ENCODE data around the gene ICAM4.
"Not testable (repeated sequence)": the region's sequence is repeated elsewhere in the genome, so short reads cannot be mapped to it uniquely, and the experiment has no call there.

ICAM4 gene

DNA sequence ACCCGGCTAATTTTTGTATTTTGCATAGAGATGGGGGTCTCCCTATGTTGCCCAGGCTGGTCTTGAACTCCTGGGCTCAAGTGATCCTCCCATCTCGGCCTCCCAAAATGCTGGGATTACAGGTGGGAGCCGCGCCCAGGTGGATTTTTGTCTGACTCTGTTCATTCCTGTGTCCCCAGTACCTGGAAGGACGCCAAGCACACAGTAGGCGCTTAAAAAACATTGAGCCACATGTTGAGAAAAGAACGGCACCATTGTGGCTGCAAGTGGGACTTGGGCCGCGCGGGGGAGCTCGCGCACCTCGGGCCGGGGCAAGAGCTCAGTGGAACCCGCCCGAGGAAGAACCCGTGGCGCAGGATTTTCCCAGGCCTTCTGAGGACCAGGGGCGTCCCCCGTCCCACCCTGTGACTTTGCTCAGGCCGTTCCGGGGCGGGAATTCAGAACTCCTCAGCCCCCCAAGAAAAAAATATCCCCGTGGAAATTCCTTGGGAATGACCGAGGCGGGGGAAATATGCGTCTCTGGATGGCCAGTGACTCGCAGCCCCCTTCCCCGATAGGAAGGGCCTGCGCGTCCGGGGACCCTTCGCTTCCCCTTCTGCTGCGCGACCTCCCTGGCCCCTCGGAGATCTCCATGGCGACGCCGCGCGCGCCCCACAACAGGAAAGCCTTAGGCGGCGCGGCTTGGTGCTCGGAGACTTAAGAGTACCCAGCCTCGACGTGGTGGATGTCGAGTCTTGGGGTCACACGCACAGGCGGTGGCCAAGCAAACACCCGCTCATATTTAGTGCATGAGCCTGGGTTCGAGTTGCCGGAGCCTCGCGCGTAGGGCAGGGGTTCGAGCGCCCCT, 17.2 kb upstream of the ICAM4 start:
- DNase-seq, result peak; percentile 86

DNA sequence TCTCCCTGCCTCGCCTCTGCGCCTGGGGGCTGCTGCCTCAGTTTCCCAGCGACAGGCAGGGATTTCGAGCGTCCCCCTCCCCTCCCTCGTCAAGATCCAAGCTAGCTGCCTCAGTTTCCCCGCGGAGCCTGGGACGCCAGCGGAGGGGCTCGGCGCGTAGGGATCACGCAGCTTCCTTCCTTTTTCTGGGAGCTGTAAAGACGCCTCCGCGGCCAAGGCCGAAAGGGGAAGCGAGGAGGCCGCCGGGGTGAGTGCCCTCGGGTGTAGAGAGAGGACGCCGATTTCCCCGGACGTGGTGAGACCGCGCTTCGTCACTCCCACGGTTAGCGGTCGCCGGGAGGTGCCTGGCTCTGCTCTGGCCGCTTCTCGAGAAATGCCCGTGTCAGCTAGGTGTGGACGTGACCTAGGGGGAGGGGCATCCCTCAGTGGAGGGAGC, 16.6 kb upstream of the ICAM4 start:
- no peak for DNase-seq

DNA sequence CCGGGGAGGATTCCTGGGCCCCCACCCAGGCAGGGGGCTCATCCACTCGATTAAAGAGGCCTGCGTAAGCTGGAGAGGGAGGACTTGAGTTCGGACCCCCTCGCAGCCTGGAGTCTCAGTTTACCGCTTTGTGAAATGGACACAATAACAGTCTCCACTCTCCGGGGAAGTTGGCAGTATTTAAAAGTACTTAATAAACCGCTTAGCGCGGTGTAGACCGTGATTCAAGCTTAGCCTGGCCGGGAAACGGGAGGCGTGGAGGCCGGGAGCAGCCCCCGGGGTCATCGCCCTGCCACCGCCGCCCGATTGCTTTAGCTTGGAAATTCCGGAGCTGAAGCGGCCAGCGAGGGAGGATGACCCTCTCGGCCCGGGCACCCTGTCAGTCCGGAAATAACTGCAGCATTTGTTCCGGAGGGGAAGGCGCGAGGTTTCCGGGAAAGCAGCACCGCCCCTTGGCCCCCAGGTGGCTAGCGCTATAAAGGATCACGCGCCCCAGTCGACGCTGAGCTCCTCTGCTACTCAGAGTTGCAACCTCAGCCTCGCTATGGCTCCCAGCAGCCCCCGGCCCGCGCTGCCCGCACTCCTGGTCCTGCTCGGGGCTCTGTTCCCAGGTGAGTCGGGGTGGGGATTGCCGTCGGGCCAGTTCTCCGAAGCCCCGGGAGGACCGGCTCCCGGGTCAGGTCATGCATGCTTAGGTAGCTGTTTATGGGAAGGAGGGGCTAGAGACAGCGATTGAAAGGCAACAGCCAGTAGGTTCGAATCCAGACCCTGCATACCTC, 15.9 kb upstream of the ICAM4 start, which contains the start of gene ICAM1:
Gene ICAM1 (plus strand): TSS at position 505 of the 779 bp plus-strand sequence. CDS start 40 bp downstream, at position 545.
- peak; percentile 38 for DNase-seq

DNA sequence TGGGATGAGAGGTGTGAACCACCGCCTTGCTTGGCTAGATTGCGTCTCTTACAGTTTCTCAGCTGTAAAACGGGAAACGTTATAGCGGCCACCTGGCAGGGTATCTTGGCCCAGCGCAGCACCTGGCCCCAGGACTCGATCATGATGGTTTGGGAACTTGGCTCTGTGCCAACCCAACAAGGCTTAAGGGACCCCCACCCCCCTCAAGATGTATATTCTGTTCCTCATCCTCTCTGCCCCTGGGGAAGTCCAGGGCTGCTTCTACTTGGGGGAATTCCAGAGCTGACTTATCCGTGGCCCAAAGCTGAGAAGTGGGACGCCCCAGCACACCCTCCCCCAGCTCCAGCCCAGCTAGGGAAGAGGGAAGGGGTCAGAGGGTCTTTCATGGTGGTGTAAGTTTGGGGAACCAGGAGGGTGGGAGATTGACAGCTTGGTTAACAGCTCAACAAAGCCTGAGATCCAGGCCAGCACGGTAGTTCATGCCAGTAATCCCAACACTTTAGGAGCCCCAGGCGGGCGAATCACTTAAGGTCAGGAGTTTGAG, 15.1 kb upstream of the ICAM4 start:
- DNase-seq, result peak; percentile 13

DNA sequence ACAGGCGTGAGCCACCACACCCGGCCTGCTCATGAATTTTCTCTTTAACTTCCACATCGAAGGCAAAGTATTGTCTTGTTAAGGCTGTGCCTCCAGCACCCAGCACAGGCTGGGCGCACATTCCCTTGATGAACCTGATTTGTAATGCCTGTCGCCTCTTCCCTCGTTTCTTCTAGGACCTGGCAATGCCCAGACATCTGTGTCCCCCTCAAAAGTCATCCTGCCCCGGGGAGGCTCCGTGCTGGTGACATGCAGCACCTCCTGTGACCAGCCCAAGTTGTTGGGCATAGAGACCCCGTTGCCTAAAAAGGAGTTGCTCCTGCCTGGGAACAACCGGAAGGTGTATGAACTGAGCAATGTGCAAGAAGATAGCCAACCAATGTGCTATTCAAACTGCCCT, 12.2 kb upstream of the ICAM4 start:
- no peak for DNase-seq

DNA sequence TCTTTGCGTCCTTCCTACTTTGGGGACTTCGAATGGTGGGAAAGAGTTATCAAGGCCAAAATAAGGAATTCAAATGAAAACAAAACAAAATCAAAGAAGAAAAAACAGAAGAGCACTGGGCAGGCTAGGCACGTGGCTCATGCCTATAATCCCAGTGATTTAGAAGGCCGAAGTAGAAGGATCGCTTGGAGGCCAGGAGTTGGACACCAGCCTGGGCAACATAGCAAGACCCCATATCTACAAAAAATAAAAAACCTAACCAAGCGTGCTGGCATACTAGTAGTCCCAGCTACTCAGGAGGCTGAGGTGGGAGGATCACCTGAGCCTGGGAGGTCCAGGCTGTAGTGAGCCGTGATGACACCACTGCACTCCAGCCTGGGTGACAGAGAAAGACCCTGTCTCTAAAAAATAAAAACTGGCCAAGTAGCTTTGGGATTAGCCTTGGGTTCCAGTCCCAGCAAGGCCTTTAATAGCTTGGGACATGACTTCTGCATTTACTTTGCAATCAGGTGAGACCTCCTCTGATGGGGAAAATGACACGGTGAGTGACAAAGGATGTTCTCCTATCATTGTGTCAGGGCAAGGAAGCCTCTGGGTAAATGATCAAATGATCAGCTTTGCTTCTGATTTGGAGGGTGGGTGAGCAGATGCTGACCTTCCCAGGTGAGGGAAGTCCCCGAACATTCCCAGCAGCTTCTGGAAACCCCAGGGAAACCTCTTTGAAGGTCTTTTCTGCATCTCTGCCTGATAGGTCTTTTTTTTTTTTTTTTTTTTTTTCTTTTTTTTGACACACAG, 8.8 kb upstream of the ICAM4 start:
- DNase-seq, result no peak

DNA sequence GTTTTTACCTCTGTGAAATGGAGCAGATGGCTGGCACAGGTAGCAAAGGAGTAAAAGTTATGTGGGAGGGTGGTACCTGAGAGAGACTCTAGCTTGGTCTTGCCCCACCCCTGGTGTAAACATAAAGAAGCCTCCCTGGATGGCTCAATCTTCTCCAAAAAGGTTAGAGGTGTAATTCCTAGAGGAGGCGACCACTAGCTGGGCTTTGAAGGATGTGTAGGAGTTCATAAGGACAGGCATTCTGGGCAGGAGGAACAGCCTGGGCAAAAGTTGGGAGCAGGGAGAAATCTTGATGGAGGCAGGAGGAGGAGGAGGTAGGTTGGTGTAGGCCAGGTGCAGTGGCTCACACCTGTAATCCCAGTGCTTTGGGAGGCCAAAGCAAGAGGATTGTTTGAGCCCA, 7.8 kb upstream of the ICAM4 start:
- DNase-seq, result no peak

DNA sequence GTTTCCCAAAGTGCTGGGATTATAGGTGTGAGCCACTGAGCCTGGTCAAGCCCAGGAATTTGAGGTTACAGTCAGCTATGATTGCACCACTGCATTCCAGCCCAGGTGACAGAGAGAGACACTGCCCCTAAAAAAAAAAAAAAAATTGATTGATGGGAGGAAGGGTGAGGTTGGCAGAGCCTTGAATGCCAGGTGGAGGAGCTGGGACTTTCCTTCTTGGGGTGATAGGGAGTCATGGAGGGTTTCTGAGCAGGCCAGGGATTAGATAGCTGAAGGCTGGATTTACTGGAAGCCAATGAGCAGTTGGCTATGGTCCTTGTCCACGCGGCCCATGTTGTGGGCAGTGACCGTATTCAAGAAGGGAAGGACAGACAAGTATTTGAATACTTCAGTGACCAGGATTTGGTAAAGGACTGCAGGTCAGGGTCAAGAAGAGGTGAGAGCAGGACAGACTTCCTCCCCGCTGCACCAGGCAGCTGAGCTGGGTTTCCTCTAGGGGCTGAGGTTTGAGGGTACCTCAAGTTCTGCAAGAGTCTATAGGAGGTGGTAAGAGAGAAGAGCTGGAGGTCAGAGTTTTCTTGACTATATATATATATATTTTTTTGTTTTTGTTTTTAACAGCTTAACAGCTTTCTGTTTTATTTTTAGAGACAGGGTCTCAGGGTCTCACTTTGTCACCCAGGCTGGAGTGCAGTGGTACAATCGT, 6.9 kb upstream of the ICAM4 start:
- no peak for DNase-seq

DNA sequence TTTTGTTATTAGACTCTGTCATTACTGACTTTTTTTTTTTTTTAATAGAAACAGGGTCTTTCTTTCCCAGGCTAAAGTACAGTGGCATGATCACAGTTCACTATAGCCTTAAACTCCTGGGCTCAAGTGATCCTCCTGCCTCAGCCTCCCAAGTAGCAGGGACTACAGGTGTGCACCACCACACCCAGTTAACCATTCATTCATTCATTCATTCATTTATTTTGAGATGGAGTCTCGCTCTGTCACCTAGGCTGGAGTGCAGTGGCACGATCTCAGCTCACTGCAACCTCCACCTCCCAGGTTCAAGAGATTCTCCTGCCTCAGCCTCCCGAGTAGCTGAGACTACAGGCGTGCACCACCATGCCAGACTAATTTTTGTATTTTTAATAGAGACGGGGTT, 4.7 kb upstream of the ICAM4 start:
- not testable (repeated sequence) for DNase-seq

DNA sequence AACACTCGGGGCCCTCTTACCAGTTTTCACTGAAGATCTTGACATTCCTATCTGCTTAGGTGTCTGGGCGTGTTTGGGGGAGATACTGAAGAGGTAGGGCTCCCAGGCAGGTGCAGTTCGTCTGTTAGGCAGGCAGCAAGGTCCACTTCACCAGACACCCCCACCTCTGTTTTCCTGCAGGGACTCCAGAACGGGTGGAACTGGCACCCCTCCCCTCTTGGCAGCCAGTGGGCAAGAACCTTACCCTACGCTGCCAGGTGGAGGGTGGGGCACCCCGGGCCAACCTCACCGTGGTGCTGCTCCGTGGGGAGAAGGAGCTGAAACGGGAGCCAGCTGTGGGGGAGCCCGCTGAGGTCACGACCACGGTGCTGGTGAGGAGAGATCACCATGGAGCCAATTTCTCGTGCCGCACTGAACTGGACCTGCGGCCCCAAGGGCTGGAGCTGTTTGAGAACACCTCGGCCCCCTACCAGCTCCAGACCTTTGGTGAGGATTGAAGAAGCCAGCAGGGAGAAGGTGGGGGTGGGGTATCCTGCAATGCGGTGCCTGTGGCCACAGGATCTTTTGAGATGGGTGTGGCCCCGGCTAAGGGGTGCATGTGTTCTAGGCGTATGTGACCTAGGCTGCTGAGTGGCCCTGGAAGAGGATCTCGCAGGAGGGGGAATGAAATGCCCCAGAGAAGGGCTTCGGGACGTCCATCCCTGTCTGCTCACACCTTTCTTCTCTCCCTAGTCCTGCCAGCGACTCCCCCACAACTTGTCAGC, 3.3 kb upstream of the ICAM4 start:
- DNase-seq, result no peak

DNA sequence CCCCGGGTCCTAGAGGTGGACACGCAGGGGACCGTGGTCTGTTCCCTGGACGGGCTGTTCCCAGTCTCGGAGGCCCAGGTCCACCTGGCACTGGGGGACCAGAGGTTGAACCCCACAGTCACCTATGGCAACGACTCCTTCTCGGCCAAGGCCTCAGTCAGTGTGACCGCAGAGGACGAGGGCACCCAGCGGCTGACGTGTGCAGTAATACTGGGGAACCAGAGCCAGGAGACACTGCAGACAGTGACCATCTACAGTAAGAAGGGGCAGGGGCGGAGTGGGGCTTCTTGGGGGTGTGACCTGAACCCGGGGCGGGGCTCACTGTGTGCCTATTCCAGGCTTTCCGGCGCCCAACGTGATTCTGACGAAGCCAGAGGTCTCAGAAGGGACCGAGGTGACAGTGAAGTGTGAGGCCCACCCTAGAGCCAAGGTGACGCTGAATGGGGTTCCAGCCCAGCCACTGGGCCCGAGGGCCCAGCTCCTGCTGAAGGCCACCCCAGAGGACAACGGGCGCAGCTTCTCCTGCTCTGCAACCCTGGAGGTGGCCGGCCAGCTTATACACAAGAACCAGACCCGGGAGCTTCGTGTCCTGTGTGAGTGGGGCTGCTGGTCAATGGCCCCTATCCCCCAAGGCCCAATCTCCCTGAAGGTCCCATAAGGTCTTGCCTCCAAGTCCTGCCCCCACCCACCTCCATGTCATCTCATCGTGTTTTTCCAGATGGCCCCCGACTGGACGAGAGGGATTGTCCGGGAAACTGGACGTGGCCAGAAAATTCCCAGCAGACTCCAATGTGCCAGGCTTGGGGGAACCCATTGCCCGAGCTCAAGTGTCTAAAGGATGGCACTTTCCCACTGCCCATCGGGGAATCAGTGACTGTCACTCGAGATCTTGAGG, 2.4 kb upstream of the ICAM4 start:
- no peak for DNase-seq

DNA sequence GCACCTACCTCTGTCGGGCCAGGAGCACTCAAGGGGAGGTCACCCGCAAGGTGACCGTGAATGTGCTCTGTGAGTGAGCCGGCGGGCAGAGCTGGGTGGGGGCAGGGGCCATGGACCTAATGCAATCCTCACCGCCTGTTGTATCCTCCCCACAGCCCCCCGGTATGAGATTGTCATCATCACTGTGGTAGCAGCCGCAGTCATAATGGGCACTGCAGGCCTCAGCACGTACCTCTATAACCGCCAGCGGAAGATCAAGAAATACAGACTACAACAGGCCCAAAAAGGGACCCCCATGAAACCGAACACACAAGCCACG, 1.8 kb upstream of the ICAM4 start:
- no peak for DNase-seq

DNA sequence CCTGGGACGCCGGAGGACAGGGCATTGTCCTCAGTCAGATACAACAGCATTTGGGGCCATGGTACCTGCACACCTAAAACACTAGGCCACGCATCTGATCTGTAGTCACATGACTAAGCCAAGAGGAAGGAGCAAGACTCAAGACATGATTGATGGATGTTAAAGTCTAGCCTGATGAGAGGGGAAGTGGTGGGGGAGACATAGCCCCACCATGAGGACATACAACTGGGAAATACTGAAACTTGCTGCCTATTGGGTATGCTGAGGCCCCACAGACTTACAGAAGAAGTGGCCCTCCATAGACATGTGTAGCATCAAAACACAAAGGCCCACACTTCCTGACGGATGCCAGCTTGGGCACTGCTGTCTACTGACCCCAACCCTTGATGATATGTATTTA, 1.4 kb upstream of the ICAM4 start:
- DNase-seq, result no peak

DNA sequence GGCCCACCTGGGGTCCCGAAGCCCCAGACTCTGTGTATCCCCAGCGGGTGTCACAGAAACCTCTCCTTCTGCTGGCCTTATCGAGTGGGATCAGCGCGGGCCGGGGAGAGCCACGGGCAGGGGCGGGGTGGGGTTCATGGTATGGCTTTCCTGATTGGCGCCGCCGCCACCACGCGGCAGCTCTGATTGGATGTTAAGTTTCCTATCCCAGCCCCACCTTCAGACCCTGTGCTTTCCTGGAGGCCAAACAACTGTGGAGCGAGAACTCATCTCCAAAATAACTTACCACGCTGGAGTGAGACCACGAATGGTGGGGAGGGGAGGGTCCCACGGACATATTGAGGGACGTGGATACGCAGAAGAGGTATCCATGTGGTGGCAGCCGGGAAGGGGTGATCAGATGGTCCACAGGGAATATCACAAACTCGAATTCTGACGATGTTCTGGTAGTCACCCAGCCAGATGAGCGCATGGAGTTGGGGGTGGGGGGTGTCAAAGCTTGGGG, 2.0 kb downstream of the ICAM4 start:
- peak; percentile 37 for DNase-seq

DNA sequence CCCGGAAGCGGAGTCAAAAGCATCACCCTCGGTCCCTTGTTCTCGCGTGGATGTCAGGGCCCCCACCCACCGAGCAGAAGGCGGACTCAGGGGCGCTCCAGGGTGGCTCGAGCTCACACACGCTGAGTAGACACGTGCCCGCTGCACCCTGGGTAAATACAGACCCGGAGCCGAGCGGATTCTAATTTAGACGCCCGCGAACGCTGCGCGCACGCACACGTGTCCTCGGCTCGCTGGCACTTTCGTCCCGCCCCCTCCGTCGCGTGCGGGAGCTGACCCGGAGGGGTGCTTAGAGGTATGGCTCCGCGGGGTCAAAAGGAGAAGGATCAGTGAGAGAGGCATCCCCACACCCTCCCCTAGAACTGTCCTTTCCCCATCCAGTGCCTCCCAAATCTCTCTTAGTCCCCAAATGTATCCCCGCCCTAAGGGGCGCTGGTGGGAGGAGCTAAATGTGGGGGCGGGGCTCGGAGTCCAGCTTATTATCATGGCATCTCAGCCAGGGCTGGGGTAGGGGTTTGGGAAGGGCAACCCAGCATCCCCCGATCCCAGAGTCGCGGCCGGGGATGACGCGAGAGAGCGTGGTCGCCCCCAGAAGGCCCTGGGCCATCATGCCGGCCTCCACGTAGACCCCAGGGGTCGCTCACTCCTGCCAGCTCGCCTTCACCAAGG, 2.5 kb downstream of the ICAM4 start:
- DNase-seq, result peak; percentile 62

DNA sequence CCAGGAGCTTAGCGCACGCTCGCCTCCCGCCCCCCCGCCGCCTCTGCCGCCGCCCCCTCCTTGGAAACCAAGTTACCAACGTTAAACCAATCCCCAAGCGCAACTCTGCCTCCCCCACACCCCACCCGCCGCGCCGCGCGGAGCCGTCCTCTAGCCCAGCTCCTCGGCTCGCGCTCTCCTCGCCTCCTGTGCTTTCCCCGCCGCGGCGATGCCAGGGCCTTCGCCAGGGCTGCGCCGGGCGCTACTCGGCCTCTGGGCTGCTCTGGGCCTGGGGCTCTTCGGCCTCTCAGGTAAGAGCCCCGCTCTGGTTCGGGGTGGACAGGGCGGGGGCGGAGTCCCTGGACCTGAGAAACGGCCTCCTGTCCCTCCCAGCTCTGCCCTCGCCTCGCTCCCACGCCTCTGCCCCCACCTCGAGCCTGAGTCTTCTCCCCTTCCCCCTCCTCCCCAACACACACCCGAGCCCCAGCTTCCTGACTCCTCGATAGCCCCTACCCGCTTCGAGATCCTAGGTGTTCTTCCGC, 3.1 kb downstream of the ICAM4 start, which contains the start of gene ICAM5:
Gene ICAM5 (plus strand): TSS at position 117 of the 521 bp plus-strand sequence. CDS start 92 bp downstream, at position 209.
- DNase-seq, result peak; percentile 27

DNA sequence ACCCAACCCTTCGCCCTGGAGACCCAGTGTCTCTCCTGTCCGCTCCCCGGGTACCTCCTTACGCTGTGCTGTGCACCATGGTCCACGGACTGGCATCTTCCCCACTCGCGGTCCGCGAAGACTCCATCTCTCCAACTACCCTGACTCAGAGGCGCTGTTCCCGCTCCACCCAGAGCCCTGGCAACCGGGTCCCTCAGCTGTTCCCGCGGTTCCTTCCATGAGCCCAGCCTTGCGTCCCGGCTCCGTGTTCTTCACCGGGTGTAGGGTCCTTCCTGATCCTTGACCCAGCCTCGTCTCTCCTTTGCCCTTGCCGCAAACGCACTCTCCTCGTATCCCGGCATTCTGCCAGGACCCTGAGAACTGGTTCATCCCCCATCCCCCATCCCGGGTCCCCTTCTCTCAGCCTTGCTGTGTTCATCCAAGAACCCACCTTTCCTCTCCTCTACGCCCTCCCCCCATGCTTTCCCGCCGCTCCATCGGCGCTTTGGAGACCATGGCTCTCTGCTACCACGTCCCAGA, 3.7 kb downstream of the ICAM4 start:
- no peak for DNase-seq

DNA sequence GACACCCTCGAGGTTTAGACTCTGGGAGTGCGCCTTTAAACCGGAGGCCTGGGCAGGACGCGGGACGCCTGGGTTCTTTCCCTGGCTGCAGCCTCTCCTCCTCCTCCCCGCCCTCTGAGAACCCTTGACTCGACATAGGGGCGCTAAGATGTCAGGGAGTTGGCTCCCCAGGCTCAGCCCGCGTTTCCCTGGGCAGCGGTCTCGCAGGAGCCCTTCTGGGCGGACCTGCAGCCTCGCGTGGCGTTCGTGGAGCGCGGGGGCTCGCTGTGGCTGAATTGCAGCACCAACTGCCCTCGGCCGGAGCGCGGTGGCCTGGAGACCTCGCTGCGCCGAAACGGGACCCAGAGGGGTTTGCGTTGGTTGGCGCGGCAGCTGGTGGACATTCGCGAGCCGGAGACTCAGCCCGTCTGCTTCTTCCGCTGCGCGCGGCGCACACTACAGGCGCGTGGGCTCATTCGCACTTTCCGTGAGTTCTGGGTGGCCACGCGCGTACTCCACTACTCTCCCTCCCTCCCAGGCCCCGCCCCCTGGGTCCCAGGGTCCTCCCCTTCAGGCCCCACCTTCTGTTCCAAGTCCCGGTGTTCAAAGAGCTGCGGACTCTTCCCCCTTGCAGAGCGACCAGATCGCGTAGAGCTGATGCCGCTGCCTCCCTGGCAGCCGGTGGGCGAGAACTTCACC, 4.3 kb downstream of the ICAM4 start:
- peak; percentile 59 for DNase-seq
